IgD-negative memory B cell (primary cell): ENCODE data around the gene ATP6AP1. TPM values are rescaled to one million over a fixed set of nuclear protein-coding genes. Genes with fewer than 3 reads are reported as not detected.

ENCODE experiments used
- H3K27ac Mint-ChIP-seq, 3 donors: one replicate each; pipeline ENCODE4 v1.8.0; 2020 to 2022; ENCODE audit warnings: mild to moderate bottlenecking in 3 of 3, mixed read lengths in 3 of 3, moderate library complexity in 1 of 3
- H3K27me3 Mint-ChIP-seq: one replicate; pipeline ENCODE4 v1.8.0; 2021; ENCODE audit warnings: mixed read lengths
- H3K36me3 Mint-ChIP-seq: one replicate; pipeline ENCODE4 v1.8.0; 2020; ENCODE audit warnings: mild to moderate bottlenecking, mixed read lengths
- H3K4me1 Mint-ChIP-seq, 3 donors: one replicate each; pipeline ENCODE4 v1.8.0; 2020 to 2022; ENCODE audit warnings: mixed read lengths in 3 of 3, mild to moderate bottlenecking in 1 of 3
- H3K4me3 Mint-ChIP-seq, 4 donors: one replicate each; pipeline ENCODE4 v1.8.0; 2020 to 2022; ENCODE audit warnings: mild to moderate bottlenecking in 4 of 4, mixed read lengths in 4 of 4, moderate library complexity in 3 of 4
- H3K9me3 Mint-ChIP-seq, 3 donors: one replicate each; pipeline ENCODE4 v1.8.0; 2020 to 2021; ENCODE audit warnings: mixed read lengths in 3 of 3, mild to moderate bottlenecking in 1 of 3
- polyA plus RNA-seq: library from polyadenylated mRNA; unstranded; fragments of 300-500 nt; fragmentation: Illumina TruSeq; gene quantifications from one replicate; pipeline ENCODE4 v1.2.3, GENCODE V29; 2021

Gene ATP6AP1
- polyA plus RNA-seq, 1 donor from 2014 or later, result 93.9 TPM

- H3K27ac Mint-ChIP-seq, result no peak overlapping the region
- H3K4me1 Mint-ChIP-seq, result peaks cover 7 to 17% (median 16%) of the 10 kb centered on the region in 3 donors
- H3K9me3 Mint-ChIP-seq, result peaks cover 0 to 2% (median 0%) of the 10 kb centered on the region in 3 donors
Observed at GRCh38 chrX:154431341-154431740, 2.9 kb downstream of the ATP6AP1 start.

GRCh38 chrX:154432210-154432609 is 3.7 kb downstream of the ATP6AP1 start:
- Mint-ChIP-seq H3K4me1 (peaks cover 7 to 17% (median 16%) of the 10 kb centered on the region in 3 donors), H3K27ac (no peak overlapping the region), H3K36me3 (peaks cover 3% of the 10 kb centered on the region), H3K27me3 (no peaks in the 10 kb centered on the region), H3K4me3 (peak overlapping the region in 1 of 4 donors; percentile 50), H3K9me3 (peaks cover 0 to 2% (median 0%) of the 10 kb centered on the region in 3 donors)

More at GRCh38 chrX:154431341-154431740, 2.9 kb downstream of the ATP6AP1 start:
- peaks cover 3% of the 10 kb centered on the region for H3K36me3 Mint-ChIP-seq
- H3K27me3 Mint-ChIP-seq, result no peaks in the 10 kb centered on the region
- no peak overlapping the region for H3K4me3 Mint-ChIP-seq

- H3K9me3 Mint-ChIP-seq, result no peaks in the 10 kb centered on the region
- peak overlapping the region in 1 of 4 donors; percentile 58 for H3K4me3 Mint-ChIP-seq
- peak overlapping the region in 1 of 3 donors; percentile 6 for H3K27ac Mint-ChIP-seq
- peaks cover 3% of the 10 kb centered on the region for H3K36me3 Mint-ChIP-seq
- H3K4me1 Mint-ChIP-seq, result peaks cover 7 to 17% (median 16%) of the 10 kb centered on the region in 3 donors
- no peaks in the 10 kb centered on the region for H3K27me3 Mint-ChIP-seq
Observed at GRCh38 chrX:154433605-154434004, 5.1 kb downstream of the ATP6AP1 start.

- H3K4me1 Mint-ChIP-seq, result peaks cover 2 to 12% (median 11%) of the 10 kb centered on the region in 3 donors
- peaks cover 3% of the 10 kb centered on the region for H3K36me3 Mint-ChIP-seq
- no peaks in the 10 kb centered on the region for H3K9me3 Mint-ChIP-seq
- peak overlapping the region in 1 of 4 donors; percentile 63 for H3K4me3 Mint-ChIP-seq
- H3K27ac Mint-ChIP-seq, result peak overlapping the region in 1 of 3 donors; percentile 65
- no peaks in the 10 kb centered on the region for H3K27me3 Mint-ChIP-seq
Observed at GRCh38 chrX:154434394-154435168, 6.1 kb downstream of the ATP6AP1 start.

- Mint-ChIP-seq H3K9me3 (no peaks in the 10 kb centered on the region), H3K4me1 (peaks cover 0 to 9% (median 7%) of the 10 kb centered on the region in 3 donors), H3K27me3 (no peaks in the 10 kb centered on the region), H3K4me3 (peak overlapping the region in 2 of 4 donors; percentile 51 to 63), H3K36me3 (peaks cover 3% of the 10 kb centered on the region), H3K27ac (peak overlapping the region in 2 of 3 donors; percentile 65 to 78)
Observed at GRCh38 chrX:154435171-154435733, 6.8 kb downstream of the ATP6AP1 start.

- peak overlapping the region; percentile 47 to 93 (median 92) for H3K27ac Mint-ChIP-seq
- peaks cover 0 to 6% (median 1%) of the 10 kb centered on the region in 3 donors for H3K4me1 Mint-ChIP-seq
- H3K4me3 Mint-ChIP-seq, result peak overlapping the region; percentile 67 to 89 (median 78)
- no peaks in the 10 kb centered on the region for H3K9me3 Mint-ChIP-seq
- H3K27me3 Mint-ChIP-seq, result no peaks in the 10 kb centered on the region
- peaks cover 3% of the 10 kb centered on the region for H3K36me3 Mint-ChIP-seq
Observed at GRCh38 chrX:154436374-154436982, 8.0 kb downstream of the ATP6AP1 start.

- Mint-ChIP-seq H3K36me3 (peaks cover 3% of the 10 kb centered on the region), H3K27me3 (no peaks in the 10 kb centered on the region), H3K9me3 (no peaks in the 10 kb centered on the region), H3K4me3 (peak within 1 kb of the TSS; percentile 78 to 89 (median 86)), H3K4me1 (peaks cover 0 to 6% (median 0%) of the 10 kb centered on the region in 3 donors), H3K27ac (peak within 1 kb of the TSS; percentile 47 to 93 (median 92))
Observed at GRCh38 chrX:154436983-154437752, 8.7 kb downstream of the ATP6AP1 start, which contains the start of gene GDI1. GDI1 (plus strand) TSS chrX:154437154; CDS start chrX:154437255, 101 bp downstream.

- Mint-ChIP-seq H3K4me3 (peak overlapping the region; percentile 68 to 86 (median 80)), H3K36me3 (peaks cover 3% of the 10 kb centered on the region), H3K4me1 (peaks cover 0 to 6% (median 0%) of the 10 kb centered on the region in 3 donors), H3K27me3 (no peaks in the 10 kb centered on the region), H3K27ac (peak overlapping the region in 2 of 3 donors; percentile 72 to 91), H3K9me3 (no peaks in the 10 kb centered on the region)
Observed at GRCh38 chrX:154437971-154438893, 9.8 kb downstream of the ATP6AP1 start.

GRCh38 chrX:154439841-154440240 is 11.4 kb downstream of the ATP6AP1 start:
- Mint-ChIP-seq H3K27ac (peak overlapping the region in 1 of 3 donors; percentile 84), H3K4me1 (peaks cover 0 to 6% (median 2%) of the 10 kb centered on the region in 3 donors), H3K4me3 (peak overlapping the region in 1 of 4 donors; percentile 72), H3K36me3 (no peaks in the 10 kb centered on the region), H3K9me3 (no peaks in the 10 kb centered on the region), H3K27me3 (no peaks in the 10 kb centered on the region)

- H3K9me3 Mint-ChIP-seq, result no peaks in the 10 kb centered on the region
- H3K4me3 Mint-ChIP-seq, result peak overlapping the region in 1 of 4 donors; percentile 72
- peaks cover 0 to 6% (median 2%) of the 10 kb centered on the region in 3 donors for H3K4me1 Mint-ChIP-seq
- no peaks in the 10 kb centered on the region for H3K27me3 Mint-ChIP-seq
- peak overlapping the region in 1 of 3 donors; percentile 84 for H3K27ac Mint-ChIP-seq
- H3K36me3 Mint-ChIP-seq, result no peaks in the 10 kb centered on the region
Observed at GRCh38 chrX:154440623-154441357, 12.3 kb downstream of the ATP6AP1 start.

- Mint-ChIP-seq H3K27me3 (no peaks in the 10 kb centered on the region), H3K9me3 (no peaks in the 10 kb centered on the region), H3K27ac (peak overlapping the region in 1 of 3 donors; percentile 84), H3K36me3 (no peaks in the 10 kb centered on the region), H3K4me1 (peaks cover 0 to 4% (median 2%) of the 10 kb centered on the region in 3 donors), H3K4me3 (peak overlapping the region in 1 of 4 donors; percentile 20)
Observed at GRCh38 chrX:154441564-154441963, 13.1 kb downstream of the ATP6AP1 start.

GRCh38 chrX:154441984-154442707 is 13.7 kb downstream of the ATP6AP1 start:
- Mint-ChIP-seq H3K36me3 (no peaks in the 10 kb centered on the region), H3K4me3 (peak overlapping the region in 1 of 4 donors; percentile 20), H3K27ac (peak overlapping the region in 1 of 3 donors; percentile 84), H3K9me3 (no peaks in the 10 kb centered on the region), H3K4me1 (peaks cover 0 to 4% (median 2%) of the 10 kb centered on the region in 3 donors), H3K27me3 (no peaks in the 10 kb centered on the region)
